Measurements from ENCODE around the gene IVNS1ABP. TPM values are rescaled to one million over a fixed set of nuclear protein-coding genes. Genes with fewer than 3 reads are reported as not detected.
A peak's percentile ranks its signal among the peaks of the same experiment; 100 is the strongest.
"Not testable (repeated sequence)": the region's sequence is repeated elsewhere in the genome, so short reads cannot be mapped to it uniquely, and the experiment has no call there.

IVNS1ABP gene
- total and polyA plus RNA-seq, 9 of the 15 experiments (the other 6 are each of a cell fraction or from before 2014, with no cell fraction given), result 30.6 to 126 (median 77.7) TPM

GRCh38 chr1:185251928-185252327 is 65.1 kb downstream of the IVNS1ABP start:
- intact Hi-C loops (cut with micrococcal nuclease); H3K36me3 ChIP-seq (ENCODE audit: control insufficient read depth, insufficient read depth, low read length); ATAC-seq; in situ Hi-C loops (cut with MboI); H2AFZ ChIP-seq (ENCODE audit: low read depth, low read length); H3K27ac ChIP-seq (ENCODE audit: extremely low read depth, low read depth, low read length); DNase-seq (ENCODE audit: extremely low read depth in 1 of 4, low spot score in 3 of 4); BruUV-seq (replicated peaks); POLR2A ChIA-PET; CTCF ChIA-PET (ENCODE audit: low intra/inter-chr PET ratio); H3K79me2 ChIP-seq (ENCODE audit: control insufficient read depth, insufficient read depth, low read length); H4K20me1 ChIP-seq (replicated peaks; ENCODE audit: control insufficient read depth, insufficient read depth, low read length); H3K9ac ChIP-seq (ENCODE audit: insufficient read depth in 1 of 2, low read depth in 2 of 2, low read length in 2 of 2); H3K9me3 ChIP-seq (replicated peaks; ENCODE audit: control insufficient read depth, insufficient read depth, low read depth, low read length); H3K27me3 ChIP-seq (ENCODE audit: control insufficient read depth in 2 of 2, insufficient read depth in 2 of 2, low read length in 2 of 2); H3K4me3 ChIP-seq; H3K4me2 ChIP-seq (ENCODE audit: insufficient read depth, low read length); FAIRE-seq; H3K9me1 ChIP-seq (ENCODE audit: control insufficient read depth, insufficient read depth, low read length): not testable (repeated sequence)
- WGBS (ENCODE audit: insufficient coverage, low coverage, missing lambda C conversion rate), result 91% methylated on average over 3 of the region's 4 CpGs
- peak; percentile 15 for TF ChIP-seq ZNF146 (CRISPR knock-in tag; IDR thresholded peaks at IDR 0.05; ENCODE audit: unreplicated experiment)
- peak; percentile 53; the same call in 1 of the 2 replicates for TF ChIP-seq BCOR (IDR thresholded peaks at IDR 0.05)
- peaks cover 0 to 20% of the 10 kb centered on the region in 2 experiments; a peak in 3 of 5 replicates for H3K4me1 ChIP-seq (replicated peaks in 1 of 2; ENCODE audit: control insufficient read depth in 2 of 2, insufficient read depth in 2 of 2, low read length in 2 of 2)

GRCh38 chr1:185250063-185250462 is 67.0 kb downstream of the IVNS1ABP start:
- WGBS (ENCODE audit: insufficient coverage, low coverage, missing lambda C conversion rate), result 54% methylated on average over 4 of the region's 4 CpGs

More at GRCh38 chr1:185250063-185250462, 67.0 kb downstream of the IVNS1ABP start:
- Histone ChIP-seq H3K27ac (ENCODE audit: extremely low read depth, low read depth, low read length) (peak overlapping the region; percentile 61), H4K20me1 (replicated peaks; ENCODE audit: control insufficient read depth, insufficient read depth, low read length) (no peaks in the 10 kb centered on the region), H3K9ac (ENCODE audit: insufficient read depth in 1 of 2, low read depth in 2 of 2, low read length in 2 of 2) (peak overlapping the region in 1 of 2 experiments; percentile 22; a peak in 1 of 4 replicates), H3K4me1 (replicated peaks in 1 of 2; ENCODE audit: control insufficient read depth in 2 of 2, insufficient read depth in 2 of 2, low read length in 2 of 2) (peaks cover 0 to 20% of the 10 kb centered on the region in 2 experiments; a peak in 3 of 5 replicates), H3K27me3 (ENCODE audit: control insufficient read depth in 2 of 2, insufficient read depth in 2 of 2, low read length in 2 of 2) (no peaks in the 10 kb centered on the region), H3K36me3 (ENCODE audit: control insufficient read depth, insufficient read depth, low read length) (no peaks in the 10 kb centered on the region), H3K4me3 (no peak overlapping the region), H3K9me3 (replicated peaks; ENCODE audit: control insufficient read depth, insufficient read depth, low read depth, low read length) (no peaks in the 10 kb centered on the region), H2AFZ (ENCODE audit: low read depth, low read length) (peak overlapping the region; percentile 71), H3K4me2 (ENCODE audit: insufficient read depth, low read length) (peak overlapping the region; percentile 17; the same call in 1 of the 2 replicates), H3K9me1 (ENCODE audit: control insufficient read depth, insufficient read depth, low read length) (no peaks in the 10 kb centered on the region), H3K79me2 (ENCODE audit: control insufficient read depth, insufficient read depth, low read length) (no peaks in the 10 kb centered on the region)
- FAIRE-seq, result no peak
- DNase-seq (ENCODE audit: extremely low read depth in 1 of 4, low spot score in 3 of 4), result peak in 1 of 4 experiments; percentile 35
- no TSS peak for BruUV-seq (replicated peaks)
- ChIA-PET CTCF (ENCODE audit: low intra/inter-chr PET ratio) (no interaction called here), POLR2A (interaction anchor here (0.7 to 2.1 kb wide), 5 partner anchors 10 to 223 kb away, joined by 3 to 6 read pairs (median 5); no protein-coding TSS in a partner anchor)
- peak; percentile 59 for ATAC-seq
- in situ Hi-C loops (cut with MboI), result no loop called here
- TF ChIP-seq ZBTB33 (CRISPR knock-in tag; IDR thresholded peaks at IDR 0.05), result no peak
- TF ChIP-seq FOXJ2 (tag; IDR thresholded peaks at IDR 0.05), result 0 out of 2 replicates have a peak, but pooled peaks have one; percentile 23
- TF ChIP-seq FIP1L1 (IDR thresholded peaks at IDR 0.05; ENCODE audit: low read depth, low read length, poor library complexity, severe bottlenecking), result no peak
- intact Hi-C loops (cut with micrococcal nuclease), result no loop called here
